ENCODE data around the gene KIF6. TPM values are rescaled to one million over a fixed set of nuclear protein-coding genes. Genes with fewer than 3 reads are reported as not detected.

KIF6 gene
- total RNA-seq, 4 donors from 2014 or later, result 0.40 to 1.3 (median 0.80) TPM

DNA sequence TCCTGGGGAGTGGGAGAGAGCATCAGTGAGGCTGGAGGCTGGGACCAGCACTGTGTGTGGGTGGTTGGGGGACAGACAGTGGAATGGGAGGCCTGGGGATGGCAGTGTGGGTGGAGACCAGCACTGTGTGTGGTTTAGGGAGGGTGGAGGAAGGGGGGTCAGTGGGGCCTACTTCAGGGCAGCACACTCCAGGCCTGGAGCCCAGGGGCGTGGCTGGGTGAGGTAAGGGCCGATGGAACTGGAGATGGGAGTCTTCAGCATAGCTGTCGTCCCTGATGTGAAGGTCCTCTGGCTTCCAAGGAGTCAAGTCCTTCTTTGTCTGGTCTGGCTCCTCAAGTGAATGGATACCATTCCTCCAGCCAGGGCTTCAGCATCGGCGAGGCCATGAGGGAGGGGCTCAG lies 429.6 kb downstream of the KIF6 start:
- Histone ChIP-seq H3K36me3 (no peaks in the 10 kb centered on the region), H3K4me1 (peaks cover 0 to 6% of the 10 kb centered on the region in 2 donors), H3K9me3 (no peaks in the 10 kb centered on the region), H3K4me3 (replicated peaks in 1 of 3) (no peak overlapping the region), H3K27ac (no peak overlapping the region), H3K27me3 (no peaks in the 10 kb centered on the region)
- TF ChIP-seq, protein P1, sequence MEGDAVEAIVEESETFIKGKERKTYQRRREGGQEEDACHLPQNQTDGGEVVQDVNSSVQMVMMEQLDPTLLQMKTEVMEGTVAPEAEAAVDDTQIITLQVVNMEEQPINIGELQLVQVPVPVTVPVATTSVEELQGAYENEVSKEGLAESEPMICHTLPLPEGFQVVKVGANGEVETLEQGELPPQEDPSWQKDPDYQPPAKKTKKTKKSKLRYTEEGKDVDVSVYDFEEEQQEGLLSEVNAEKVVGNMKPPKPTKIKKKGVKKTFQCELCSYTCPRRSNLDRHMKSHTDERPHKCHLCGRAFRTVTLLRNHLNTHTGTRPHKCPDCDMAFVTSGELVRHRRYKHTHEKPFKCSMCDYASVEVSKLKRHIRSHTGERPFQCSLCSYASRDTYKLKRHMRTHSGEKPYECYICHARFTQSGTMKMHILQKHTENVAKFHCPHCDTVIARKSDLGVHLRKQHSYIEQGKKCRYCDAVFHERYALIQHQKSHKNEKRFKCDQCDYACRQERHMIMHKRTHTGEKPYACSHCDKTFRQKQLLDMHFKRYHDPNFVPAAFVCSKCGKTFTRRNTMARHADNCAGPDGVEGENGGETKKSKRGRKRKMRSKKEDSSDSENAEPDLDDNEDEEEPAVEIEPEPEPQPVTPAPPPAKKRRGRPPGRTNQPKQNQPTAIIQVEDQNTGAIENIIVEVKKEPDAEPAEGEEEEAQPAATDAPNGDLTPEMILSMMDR (IDR thresholded peaks at IDR 0.05), result no peak
- no peak for TF ChIP-seq POLR2A (IDR thresholded peaks at IDR 0.05)
- peak in 1 of 2 donors; percentile 52 for DNase-seq
- intact Hi-C loops (cut with DNase I), result no loop called here
- 39 to 43% methylated on average over 5 of the region's 5 CpGs for WGBS, 2 donors

DNA sequence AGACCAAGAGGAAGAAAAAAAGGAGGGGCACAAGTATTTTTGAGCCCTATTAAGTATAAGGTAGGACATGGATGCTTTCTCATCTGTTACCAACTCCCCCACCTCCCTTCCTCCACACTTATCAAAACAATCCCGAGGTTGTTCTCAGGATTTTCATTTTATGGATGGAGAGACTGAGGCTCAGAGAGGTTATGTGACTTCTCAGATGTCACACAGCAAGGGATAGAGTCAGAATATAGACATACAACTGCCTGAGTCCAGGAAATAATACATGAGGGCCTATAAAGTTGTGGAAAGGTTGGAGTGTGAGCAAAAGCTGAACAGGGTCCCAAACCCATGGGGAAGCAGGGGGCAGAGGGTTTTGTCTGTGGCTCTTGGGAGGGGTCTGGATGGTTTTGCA lies 430.3 kb downstream of the KIF6 start:
- H3K4me3 ChIP-seq (replicated peaks in 1 of 3), result no peak overlapping the region
- no peaks in the 10 kb centered on the region for H3K9me3 ChIP-seq
- intact Hi-C loops (cut with DNase I), result no loop called here
- 48 to 58% methylated on average over 1 of the region's 1 CpG for WGBS, 2 donors
- no peak overlapping the region for H3K27ac ChIP-seq
- no peak for DNase-seq
- peaks cover 0 to 6% of the 10 kb centered on the region in 2 donors for H3K4me1 ChIP-seq
- H3K36me3 ChIP-seq, result no peaks in the 10 kb centered on the region
- H3K27me3 ChIP-seq, result no peaks in the 10 kb centered on the region
- TF ChIP-seq, protein P1 (IDR thresholded peaks at IDR 0.05), result no peak
- no peak for TF ChIP-seq POLR2A (IDR thresholded peaks at IDR 0.05)

DNA sequence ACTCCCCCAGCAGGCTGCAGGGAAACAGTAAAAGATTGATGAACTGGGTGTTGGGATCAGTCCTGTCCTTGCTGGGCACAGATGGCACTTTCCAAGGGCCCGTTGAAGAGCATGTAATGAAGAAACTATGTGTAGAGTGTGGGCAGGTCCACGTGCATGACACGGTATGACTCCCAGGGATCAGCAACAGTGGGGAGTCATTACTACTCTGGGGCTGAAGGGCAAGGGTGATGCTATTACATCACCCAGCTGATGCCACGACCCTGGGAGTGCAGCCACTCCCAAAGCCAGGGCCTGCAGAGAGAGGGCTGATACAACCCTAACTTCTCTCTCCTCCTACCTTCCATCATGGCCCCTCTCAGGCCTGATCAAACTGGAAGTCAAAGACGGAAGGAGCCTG lies 431.1 kb downstream of the KIF6 start:
- no peaks in the 10 kb centered on the region for H3K27me3 ChIP-seq
- no peaks in the 10 kb centered on the region for H3K9me3 ChIP-seq
- no peak overlapping the region for H3K27ac ChIP-seq
- no peaks in the 10 kb centered on the region for H3K36me3 ChIP-seq
- TF ChIP-seq, protein P1 (IDR thresholded peaks at IDR 0.05), result no peak
- no peak for TF ChIP-seq POLR2A (IDR thresholded peaks at IDR 0.05)
- H3K4me1 ChIP-seq, result peaks cover 0 to 6% of the 10 kb centered on the region in 2 donors
- 69 to 74% methylated on average over 5 of the region's 5 CpGs for WGBS, 2 donors
- no peak for DNase-seq
- intact Hi-C loops (cut with DNase I), result no loop called here
- H3K4me3 ChIP-seq (replicated peaks in 1 of 3), result no peak overlapping the region

DNA sequence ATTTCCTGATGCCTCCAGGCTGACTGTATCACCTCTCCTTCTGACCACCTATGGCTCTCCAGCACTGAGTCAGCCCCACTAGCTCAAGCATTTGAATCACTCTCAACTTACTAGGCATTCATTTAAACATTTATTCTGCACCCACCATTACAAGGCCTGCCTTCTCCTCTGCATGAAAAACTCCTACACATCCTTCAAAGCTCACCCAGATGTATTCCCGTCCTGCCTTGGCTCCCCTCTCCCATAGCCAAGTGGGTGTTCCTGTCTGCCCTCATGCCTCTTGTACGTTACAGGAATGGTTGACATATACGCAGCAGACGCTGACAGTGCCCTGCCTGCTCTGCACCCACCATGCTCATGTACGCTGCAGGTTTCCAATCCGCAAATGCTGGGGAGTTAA lies 432.6 kb downstream of the KIF6 start:
- Histone ChIP-seq H3K4me3 (replicated peaks in 1 of 3) (no peak overlapping the region), H3K9me3 (no peaks in the 10 kb centered on the region), H3K4me1 (peaks cover 0 to 6% of the 10 kb centered on the region in 2 donors), H3K27ac (no peak overlapping the region), H3K36me3 (no peaks in the 10 kb centered on the region), H3K27me3 (no peaks in the 10 kb centered on the region)
- no peak for TF ChIP-seq POLR2A (IDR thresholded peaks at IDR 0.05)
- TF ChIP-seq, protein P1 (IDR thresholded peaks at IDR 0.05), result no peak
- DNase-seq, result no peak
- intact Hi-C loops (cut with DNase I), result no loop called here
- WGBS, 2 donors, result 94 to 97% methylated on average over 6 of the region's 6 CpGs

- TF ChIP-seq, protein P1 (IDR thresholded peaks at IDR 0.05), result no peak
- no peak for TF ChIP-seq POLR2A (IDR thresholded peaks at IDR 0.05)
- no peaks in the 10 kb centered on the region for H3K27me3 ChIP-seq
- intact Hi-C loops (cut with DNase I), result no loop called here
Measured at GRCh38 chr6:39289490-39289889, 435.7 kb downstream of the KIF6 start.

More at GRCh38 chr6:39289490-39289889, 435.7 kb downstream of the KIF6 start:
- no peaks in the 10 kb centered on the region for H3K36me3 ChIP-seq
- H3K4me3 ChIP-seq (replicated peaks in 1 of 3), result no peak overlapping the region
- H3K27ac ChIP-seq, result no peak overlapping the region
- WGBS, 2 donors, result 83 to 86% methylated on average over 2 of the region's 2 CpGs
- no peak for DNase-seq
- H3K9me3 ChIP-seq, result no peaks in the 10 kb centered on the region
- no peaks in the 10 kb centered on the region for H3K4me1 ChIP-seq
